Measurements from ENCODE around the gene STRN4.
"Not testable (repeated sequence)": the region's sequence is repeated elsewhere in the genome, so short reads cannot be mapped to it uniquely, and the experiment has no call there.

The STRN4 gene

DNA sequence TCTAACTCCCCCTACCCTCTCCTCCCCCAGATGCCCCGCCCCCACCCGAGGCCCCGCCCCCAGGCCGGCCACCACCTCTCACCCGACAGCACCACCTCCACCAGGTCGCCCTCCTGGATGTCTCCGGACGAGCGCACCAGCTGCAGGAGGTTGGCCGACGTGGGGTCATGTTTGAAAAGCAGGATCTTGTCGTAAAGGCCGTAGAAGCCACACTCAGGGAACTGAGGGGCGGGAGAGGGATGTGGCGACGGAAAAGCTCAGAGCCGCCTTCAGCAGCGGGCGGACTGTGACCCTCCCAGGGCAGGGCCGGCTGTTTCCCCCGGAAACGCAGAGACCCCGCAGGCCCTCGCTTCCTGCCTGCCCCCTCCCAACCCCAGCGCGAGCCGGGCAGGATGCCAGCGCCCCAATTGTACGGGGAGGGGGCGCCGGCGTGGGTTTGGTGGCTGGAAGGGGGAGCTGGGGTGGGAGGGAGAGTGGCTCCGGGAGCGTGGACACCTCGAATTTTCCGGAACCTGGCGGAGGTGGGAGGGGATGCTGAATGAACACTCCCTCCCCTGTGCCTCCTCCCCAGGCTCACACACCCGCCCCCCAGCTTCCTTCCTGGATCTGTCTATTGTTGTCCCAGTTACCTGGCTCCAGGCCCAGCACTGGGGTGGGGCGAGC is 32.3 kb downstream of the STRN4 start:
- DNase-seq (ENCODE audit: low read depth), result peak; percentile 79

DNA sequence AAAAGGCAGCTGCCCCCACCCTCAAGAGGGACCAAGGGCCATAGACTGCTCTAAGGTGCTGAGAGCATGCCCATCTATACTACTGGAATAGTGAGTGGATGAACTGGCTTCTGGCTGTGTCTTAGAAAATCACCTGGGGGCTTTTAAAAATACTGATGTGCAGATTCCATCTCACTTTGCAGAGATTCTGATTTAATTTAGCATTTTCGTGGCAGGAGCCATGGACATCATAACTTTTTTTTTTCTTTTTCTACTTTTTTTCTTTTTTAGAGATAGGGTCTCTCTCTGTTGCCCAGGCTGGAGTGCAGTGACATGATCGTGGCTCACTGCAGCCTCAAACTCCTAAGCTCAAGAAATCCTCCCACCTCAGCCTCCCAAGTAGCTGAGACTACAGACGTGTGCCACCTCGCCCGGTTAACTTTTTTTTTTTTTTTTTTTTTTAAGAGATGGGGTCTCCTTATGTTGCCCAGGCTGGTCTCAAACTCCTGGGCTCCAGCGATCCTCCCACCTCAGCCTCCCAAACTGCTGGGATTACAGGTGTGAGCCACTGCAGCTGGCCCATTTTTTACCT is 33.4 kb downstream of the STRN4 start:
- not testable (repeated sequence) for DNase-seq (ENCODE audit: low read depth)

DNA sequence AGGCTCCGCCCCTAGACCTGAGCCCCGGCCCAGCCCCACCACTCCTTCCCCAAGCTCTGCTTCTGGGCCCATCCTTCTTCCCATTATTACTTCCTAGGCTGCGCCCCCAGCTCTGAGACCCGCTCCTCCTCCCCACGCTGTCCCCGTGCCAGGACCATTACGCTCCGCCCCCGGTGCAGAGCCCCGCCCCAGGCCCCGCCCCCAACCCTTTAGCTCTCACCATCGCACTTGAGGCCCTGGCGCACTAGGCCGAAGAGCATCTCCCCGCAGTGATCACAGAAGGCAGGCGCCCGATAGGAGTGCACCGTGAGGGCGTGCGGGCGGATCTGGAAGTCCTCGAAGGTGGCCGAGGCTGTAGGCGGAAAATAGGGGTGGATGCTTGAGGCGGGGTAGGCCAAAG is 35.6 kb downstream of the STRN4 start:
- no peak for DNase-seq (ENCODE audit: low read depth)

DNA sequence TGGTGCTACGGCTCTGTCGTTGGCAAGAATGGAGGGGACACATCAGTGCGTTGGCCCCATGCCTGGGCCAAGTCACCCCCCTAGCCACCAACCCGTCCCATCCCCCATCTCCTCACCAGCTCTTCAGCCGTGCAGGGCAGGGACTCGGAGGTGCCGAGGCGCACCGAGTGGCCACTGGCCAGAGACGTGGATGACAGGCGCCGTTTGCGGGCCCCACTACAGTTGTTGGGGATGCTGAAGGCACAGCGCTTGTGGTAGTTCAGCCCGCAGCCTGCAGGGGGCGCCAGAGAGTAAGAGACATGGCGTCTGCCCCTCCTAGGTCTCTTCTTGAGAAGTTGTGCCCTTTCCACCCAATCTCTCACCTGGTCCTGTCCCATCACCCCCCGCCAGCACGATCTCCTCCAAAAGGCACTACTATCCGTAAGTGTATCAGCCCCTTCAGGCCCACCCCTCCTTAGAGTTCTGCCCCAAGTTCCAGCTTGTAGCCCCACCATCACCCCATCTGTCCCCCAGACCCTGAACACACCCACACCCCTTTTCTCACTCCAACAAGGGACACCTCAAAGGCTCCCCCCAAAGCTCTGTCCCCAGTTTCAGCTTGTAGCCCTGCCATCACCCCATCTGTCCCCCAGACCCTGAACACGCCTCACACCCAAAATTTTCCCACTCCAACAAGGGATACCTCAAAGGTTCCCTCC is 41.7 kb downstream of the STRN4 start:
- DNase-seq (ENCODE audit: low read depth), result no peak

DNA sequence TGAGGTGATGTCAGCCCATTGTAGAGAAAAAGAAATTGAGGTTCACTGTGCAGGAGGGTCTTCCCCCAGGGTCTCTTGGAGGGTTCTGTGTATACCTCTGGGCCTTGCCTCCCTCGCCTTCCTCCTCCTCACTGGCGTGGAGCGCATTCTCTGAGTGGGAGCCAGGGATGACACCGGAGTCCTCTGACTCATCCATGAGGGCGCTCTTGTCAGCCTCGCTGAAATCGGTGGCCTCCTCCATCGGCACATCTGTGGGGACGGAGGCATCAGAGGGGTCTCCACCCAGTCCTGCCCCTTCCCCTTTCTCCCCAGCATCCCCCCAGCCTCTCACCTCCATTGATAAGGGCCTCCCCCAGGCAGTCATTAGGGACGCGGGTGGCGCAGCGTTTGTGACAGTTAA is 45.5 kb downstream of the STRN4 start:
- DNase-seq (ENCODE audit: low read depth), result no peak

DNA sequence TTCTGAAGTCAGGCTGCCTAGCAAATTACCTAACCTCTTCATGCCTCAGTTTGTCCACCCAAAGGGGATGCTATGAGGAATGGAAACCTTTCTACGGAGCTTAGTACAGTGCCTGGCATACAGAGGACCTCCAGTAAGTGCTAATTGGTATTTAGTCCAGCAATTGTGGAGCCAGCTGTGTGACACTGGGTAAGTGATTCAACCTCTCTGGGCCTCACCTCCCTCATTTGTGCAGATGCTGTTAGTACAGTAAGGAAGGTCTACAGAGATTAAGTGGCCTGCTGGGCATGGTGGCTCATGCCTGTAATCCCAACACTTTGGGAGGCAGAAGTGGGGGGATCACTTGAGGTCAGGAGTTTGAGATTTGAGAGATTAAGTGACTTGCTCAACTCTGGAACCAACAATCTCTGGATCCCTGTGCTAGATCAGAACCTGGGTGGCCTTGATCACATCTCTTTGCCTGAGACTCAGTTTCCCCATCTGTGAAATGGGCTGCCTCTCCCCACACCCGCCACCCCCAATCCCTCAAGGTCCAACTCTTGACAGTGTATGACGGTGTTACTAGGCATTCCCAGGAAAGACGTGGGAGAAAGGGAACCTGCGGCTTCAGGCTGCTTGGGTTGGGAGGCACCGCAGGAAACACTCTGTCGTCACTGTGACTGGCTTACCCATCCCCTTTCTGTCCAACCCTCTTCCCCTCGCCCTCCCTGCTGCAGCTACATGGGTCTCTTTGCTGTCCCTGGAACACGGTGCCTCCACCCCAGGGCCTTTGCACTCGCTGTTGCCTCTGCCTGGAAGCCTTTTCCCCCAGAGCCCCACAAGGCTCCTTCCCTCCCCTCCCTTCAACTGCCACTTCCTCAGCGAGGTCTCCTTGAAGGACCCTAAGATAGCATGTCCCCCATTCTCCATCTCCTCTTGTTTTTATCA is 47.6 kb downstream of the STRN4 start:
- no peak for DNase-seq (ENCODE audit: low read depth)

DNA sequence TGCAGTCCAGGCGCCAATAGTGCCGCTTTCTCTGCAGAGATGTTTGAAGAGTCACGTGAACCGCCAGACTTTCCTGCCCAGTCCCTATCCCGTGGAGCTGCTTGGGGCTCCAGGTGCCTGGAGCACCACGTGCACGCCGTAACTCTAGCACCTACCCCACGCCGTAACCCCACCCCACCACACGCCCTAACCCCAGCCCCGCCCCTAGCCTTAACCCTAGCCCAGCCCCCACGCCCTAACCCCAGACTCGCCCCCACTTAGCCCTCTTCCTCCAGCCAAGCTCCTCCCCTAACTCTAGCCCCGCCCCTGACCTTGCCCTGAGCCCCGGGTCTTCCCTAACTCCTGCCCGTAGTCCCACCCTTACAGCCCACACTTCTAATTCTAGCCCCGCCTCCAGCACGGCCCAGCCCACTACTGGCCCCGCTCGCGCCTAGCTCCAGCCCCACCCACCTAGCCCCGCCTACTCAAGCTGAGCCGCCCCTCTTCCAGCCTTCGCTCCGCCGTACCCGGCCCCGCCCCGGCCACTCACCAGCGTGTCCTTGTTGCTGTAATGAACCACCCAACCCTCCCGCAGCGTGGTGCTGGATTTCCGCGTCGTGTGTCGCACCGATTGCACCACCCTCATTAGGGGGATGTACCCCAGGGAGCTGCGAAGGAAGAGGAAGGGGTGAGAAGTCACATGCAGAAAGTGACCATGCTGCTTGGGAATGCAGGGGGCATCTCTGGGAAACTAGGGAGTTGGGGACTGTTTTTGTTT is 48.9 kb downstream of the STRN4 start:
- peak; percentile 82 for DNase-seq (ENCODE audit: low read depth)

DNA sequence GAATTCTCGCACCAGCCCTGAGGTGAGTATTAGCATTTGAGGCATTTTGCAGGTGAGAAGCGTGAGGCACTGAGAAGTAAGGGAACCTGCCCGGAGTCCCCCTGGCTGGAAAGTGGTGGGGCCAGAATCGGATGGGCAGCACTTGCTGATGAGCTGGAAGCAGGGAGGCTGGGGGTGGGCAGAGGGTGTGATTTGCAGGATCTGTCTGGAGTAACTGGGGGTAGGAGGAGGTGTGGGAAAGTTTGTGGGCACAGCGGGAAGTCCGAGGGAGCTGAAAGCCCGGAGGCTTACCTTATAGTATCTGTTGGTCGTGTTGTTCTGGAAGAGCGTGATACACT is 49.4 kb downstream of the STRN4 start:
- DNase-seq (ENCODE audit: low read depth), result no peak

DNA sequence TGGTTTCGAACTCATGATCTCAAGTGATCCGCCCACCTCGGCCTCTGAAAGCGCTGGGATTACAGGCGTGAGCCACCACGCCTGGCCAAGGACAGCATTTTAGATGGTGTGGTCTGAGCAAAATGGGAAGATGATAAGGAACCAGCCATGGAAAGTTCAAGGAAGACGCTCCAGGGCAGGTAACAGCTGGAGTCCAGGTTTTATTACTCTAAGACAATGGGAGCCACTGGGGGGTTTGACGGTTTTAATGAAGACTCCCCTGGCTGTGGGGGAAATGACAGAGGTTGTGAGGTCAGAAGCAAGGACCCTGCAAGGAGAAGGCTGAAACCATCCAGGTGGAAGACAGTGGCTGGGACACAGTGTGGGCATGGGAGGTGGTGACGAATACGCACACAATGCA is 50.2 kb downstream of the STRN4 start:
- DNase-seq (ENCODE audit: low read depth), result no peak

DNA sequence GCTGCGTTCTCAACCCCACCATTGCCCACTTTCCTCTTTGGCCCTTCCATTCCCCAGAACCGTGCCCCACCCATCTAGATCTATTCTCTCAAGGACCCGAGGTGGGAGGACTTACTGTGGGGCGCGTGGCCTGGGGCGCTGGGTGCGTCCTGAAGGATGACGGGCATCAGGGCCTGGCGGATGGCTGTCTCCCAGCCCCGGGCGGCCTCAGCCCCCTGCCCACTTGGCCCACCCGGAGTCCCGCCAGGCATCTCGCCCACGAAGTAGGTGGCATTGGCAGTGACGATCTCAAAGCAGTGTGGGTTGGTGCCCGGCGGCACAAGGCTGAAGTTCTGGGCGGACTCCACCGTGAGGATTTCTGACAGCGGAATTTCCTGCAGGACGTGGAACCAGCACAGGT is 52.5 kb downstream of the STRN4 start:
- DNase-seq (ENCODE audit: low read depth), result no peak

DNA sequence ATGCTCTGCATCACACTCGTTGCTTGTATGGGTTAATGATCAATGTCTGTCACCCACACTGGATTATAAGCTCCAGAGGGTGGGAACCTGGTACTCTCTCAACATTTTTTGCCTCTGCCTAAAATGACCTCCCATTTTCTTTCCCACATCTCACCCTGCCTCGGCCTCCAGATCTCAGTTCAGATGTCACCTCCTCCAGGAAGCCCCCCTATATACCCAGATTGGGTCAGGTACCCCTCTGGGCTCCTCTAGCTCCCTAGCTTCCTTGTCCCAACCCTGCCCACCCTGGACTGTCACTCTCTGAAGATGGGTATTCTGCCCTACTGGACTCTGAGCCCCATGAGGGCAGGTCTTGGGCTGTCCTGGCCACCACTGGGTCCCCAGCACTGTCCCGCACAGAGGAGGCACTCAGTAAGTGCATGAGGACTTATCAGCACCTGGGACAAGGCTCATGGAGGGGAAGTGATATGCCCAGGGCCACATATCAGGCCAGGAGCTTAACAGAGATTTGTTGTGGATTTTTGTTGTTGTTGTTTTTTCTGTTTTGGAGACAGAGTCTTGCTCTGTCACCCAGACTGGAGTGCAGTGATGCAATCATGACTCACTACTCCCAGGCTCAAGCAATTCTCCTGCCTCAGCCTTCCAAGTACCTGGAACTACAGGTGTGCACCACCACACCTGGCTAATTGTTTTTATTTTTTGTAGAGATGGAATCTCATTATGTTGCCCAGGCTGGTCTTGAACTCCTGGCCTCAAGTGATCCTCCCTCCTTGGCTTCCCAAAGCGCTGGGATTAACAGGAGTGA is 53.1 kb downstream of the STRN4 start:
- DNase-seq (ENCODE audit: low read depth), result no peak

DNA sequence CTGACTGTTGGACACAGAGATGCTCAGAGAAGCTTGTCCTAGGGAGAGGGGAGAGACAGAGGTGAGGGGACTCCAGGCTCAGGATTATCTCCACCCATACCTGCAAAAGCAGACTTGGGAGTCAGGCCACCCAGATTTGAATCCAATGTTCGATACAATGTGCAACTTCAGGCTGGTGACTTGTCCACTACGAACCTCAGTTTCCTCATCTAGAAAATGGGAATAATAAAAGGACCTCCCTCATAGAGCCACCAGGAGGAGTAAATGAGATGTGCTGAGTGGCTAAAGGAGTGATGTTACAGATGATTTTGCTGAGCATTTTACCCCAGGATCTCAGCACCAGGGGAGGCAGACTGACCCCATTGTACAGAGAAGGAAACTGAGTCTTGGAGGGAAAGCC is 54.3 kb downstream of the STRN4 start:
- no peak for DNase-seq (ENCODE audit: low read depth)

DNA sequence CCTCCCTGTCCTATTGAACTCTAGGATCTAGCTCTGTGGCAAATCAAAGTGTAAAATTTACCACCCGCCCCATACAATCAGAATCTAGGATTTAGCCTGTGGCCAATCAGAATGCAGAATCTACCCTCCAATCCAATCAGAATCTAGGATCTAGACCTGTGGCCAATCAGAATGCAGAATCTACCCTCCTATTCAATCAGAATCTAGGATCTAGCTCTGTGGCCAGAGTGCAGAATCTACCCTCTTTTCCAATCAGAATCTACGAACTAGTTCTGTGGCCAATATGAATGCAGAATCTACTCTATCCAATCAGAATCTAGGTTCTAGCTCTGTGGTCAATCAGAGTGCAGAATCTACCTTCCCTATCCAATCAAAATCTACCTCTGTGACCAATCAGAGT is 55.1 kb downstream of the STRN4 start:
- no peak for DNase-seq (ENCODE audit: low read depth)

DNA sequence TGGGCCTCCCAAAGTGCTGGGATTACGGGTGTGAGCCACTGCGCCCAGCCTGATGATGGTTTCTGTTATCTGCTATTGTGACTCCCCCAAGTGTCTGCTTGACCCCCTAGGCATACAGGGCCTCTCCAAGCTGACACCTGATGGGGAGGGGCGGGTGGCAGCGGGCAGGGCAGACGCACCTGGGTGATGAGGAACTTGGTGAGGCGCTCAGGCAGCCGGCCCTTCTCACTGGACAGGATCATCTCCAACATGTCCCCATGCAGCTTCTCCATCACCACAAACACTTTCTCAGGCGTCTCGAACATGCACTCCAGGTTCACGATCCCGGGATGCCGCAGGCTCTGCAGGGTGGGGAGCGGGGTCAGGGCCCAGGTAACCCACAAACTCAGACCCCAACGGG is 56.9 kb downstream of the STRN4 start:
- no peak for DNase-seq (ENCODE audit: low read depth)

DNA sequence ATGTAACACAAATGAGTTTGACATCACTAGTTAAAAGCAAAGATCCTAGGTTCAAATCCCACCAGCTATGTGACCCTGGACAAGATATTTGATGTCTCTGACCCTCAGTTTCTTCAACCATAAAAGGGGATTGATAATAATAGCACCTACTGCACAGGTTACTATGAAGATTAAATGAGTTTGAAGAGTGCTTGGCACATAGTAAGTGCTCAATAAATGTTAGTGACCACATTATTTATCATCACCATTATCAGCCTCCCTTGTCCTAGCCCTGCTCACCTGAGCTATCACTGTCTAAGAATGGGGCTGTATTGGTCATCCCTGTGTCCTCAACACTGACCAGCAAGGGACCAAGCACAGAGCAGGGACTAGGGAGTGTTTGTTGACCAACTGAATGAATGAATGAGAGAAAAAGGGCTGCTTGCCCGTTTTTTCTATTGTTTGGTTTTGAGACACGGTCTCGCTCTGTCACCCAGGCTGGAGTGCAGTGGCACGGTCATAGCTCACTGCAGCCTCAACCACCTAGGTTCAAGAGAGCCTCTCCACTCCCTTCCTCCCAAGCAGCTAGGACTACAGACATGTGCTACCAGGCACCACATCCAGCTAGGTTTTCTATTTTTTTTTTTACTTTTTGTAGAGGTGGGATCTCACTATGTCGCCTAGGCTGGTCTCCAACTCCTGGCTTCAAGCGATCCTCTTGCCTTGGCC is 58.7 kb downstream of the STRN4 start:
- no peak for DNase-seq (ENCODE audit: low read depth)

DNA sequence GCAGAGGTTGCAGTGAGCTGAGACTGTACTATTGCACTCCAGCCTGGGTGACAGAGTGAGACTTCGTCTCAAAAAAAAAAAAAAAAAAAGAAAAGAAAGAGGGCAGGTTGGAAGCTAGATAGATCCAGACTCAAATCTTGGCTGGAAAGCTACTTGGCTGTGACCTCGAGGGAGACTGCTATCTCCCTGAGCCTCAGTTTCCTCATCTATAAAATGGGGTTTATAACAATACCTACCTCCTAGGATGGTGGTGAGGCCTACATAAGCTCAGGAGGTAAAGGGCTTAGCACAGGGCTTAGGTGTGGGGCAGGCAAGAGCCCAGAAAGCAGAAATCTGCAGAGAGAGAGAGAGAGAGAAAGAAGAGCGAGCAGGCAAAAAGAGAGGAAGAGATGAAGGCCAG is 61.1 kb downstream of the STRN4 start:
- no peak for DNase-seq (ENCODE audit: low read depth)

DNA sequence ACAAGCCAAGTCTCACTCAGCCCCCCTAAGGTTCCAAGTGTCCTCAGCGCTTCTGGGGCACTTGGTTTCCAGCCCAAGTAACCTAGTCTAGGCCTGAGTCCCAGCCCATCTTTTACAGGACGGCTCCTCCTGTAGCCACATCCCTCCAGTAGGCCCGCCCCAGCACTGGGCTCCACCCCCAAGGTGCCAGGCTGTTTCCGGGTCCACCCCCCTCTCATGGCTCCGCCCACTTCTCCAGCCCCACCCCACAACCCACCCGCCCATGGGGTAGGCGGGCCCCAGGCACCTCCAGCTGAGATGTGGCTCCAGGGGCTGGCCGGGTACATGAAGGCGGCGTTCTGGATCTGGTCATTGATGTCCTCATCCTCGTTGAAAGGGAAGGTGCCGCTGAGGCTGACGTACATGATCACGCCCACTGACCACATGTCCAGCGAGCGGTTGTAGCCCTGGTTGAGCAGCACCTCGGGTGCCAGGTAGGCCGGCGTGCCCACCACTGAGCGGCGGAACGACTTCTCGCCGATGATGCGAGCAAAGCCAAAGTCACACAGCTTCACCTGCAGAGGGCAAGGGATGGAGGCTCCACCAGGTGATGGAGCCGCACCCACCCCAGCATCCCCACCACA is 68.0 kb downstream of the STRN4 start:
- no peak for DNase-seq (ENCODE audit: low read depth)

DNA sequence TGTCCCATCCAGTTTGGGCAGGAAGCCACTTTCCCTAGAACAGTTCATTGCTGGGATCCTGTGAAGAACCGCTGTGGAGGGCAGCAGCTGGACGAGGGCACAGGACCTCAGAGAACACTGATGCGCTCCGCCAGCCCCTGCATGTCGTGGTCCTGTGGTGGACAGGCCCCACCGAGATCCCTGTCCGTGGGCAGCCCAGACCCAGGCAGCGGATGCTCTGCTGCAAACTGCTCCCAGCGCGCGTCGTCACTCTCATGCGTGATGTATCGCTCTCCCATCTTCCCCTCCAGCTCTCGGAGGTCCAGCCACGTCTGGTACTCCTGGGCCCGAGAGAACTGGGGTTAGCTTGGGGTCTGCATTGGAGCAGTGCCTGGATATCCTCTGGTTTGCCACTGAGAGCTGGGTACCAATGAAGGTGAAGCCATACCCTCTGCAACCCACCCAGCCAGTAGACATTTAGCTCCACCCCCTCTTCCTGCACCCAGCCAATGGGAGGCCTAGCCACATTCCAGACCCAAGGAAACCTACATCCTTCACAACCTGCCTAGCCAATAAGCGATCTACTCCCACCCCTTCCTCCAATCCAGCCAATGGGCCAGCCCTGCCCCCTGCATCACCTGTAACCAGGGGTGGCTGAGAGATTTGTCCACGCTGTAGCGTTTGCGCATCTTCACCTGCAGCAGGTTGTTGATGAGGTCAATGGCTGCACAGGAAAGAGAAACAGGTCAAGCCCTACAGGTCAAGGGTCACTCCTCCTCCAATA is 71.7 kb downstream of the STRN4 start:
- no peak for DNase-seq (ENCODE audit: low read depth)

DNA sequence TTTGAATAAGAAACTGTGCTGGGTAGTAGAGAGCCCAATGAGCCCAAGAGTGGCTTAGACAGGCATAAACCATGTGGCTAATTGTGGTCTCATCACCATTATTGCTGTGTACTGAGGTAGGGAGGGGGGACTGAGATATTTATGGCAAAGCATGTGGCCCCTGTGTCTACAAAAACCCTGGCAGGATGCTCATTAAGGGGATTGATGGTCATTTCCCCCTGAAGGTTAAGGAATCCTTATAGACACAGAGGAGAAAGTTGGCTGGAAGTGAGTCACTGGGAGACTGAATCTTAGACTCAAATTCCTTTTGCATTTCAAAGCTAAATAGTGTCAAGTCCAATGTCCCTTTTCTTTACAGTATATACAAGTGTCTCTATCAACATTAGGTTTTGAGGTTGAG is 75.4 kb downstream of the STRN4 start:
- no peak for DNase-seq (ENCODE audit: low read depth)

All from fibroblast of gingiva (primary cell).